Duodenal mucosa (tissue), 2 donors: ENCODE data around the gene CEP41.

Source experiments
- H3K27ac ChIP-seq: one replicate; pipeline ENCODE4 v1.7.0; 2013; ENCODE audit warnings: low read depth, low read length
- H3K27me3 ChIP-seq, 2 donors: one replicate each; pipeline ENCODE4 v1.7.0; 2013; ENCODE audit warnings: low read length in 2 of 2, control low read depth in 1 of 2; ENCODE audit not compliant: insufficient read depth in 2 of 2, control insufficient read depth in 1 of 2
- H3K36me3 ChIP-seq, 2 donors: one replicate each; pipeline ENCODE4 v1.7.0; 2013; ENCODE audit warnings: low read length in 2 of 2, control low read depth in 1 of 2; ENCODE audit not compliant: insufficient read depth in 2 of 2, control insufficient read depth in 1 of 2
- H3K4me1 ChIP-seq, 2 donors: one replicate each; pipeline ENCODE4 v1.7.0; 2013; ENCODE audit warnings: low read length in 2 of 2, control low read depth in 1 of 2; ENCODE audit not compliant: insufficient read depth in 2 of 2, control insufficient read depth in 1 of 2
- H3K4me3 ChIP-seq, 2 donors: one replicate each; pipeline ENCODE4 v1.7.0; 2013; ENCODE audit warnings: low read length in 2 of 2, low read depth in 1 of 2
- H3K9ac ChIP-seq, 2 donors: one replicate each; pipeline ENCODE4 v1.7.0; 2013; ENCODE audit warnings: low read length in 2 of 2, low read depth in 1 of 2
- H3K9me3 ChIP-seq, 2 donors: one replicate each; pipeline ENCODE4 v1.7.0; 2013; ENCODE audit warnings: low read length in 2 of 2, control low read depth in 1 of 2; ENCODE audit not compliant: control insufficient read depth in 1 of 2

Gene CEP41

GRCh38 chr7:130481898-130482297 is 41.1 kb upstream of the CEP41 start:
- no peak overlapping the region for H3K9ac ChIP-seq
- peaks cover 5 to 10% of the 10 kb centered on the region in 2 donors for H3K4me1 ChIP-seq
- H3K4me3 ChIP-seq = no peak overlapping the region
- no peak overlapping the region for H3K27ac ChIP-seq
- no peaks in the 10 kb centered on the region for H3K27me3 ChIP-seq
- peaks cover 0 to 3% of the 10 kb centered on the region in 2 donors for H3K9me3 ChIP-seq
- no peaks in the 10 kb centered on the region for H3K36me3 ChIP-seq

- H3K36me3 ChIP-seq = no peaks in the 10 kb centered on the region
- peaks cover 0 to 3% of the 10 kb centered on the region in 2 donors for H3K9me3 ChIP-seq
- no peak overlapping the region for H3K4me3 ChIP-seq
- H3K27me3 ChIP-seq = no peaks in the 10 kb centered on the region
- no peak overlapping the region for H3K9ac ChIP-seq
- H3K4me1 ChIP-seq = no peaks in the 10 kb centered on the region
- no peak overlapping the region for H3K27ac ChIP-seq
Measured at GRCh38 chr7:130479716-130480400, 39.0 kb upstream of the CEP41 start.

- no peak overlapping the region for H3K9ac ChIP-seq
- H3K4me1 ChIP-seq = no peaks in the 10 kb centered on the region
- H3K27me3 ChIP-seq = no peaks in the 10 kb centered on the region
- H3K9me3 ChIP-seq = peaks cover 0 to 3% of the 10 kb centered on the region in 2 donors
- H3K27ac ChIP-seq = no peak overlapping the region
- H3K4me3 ChIP-seq = no peak overlapping the region
- H3K36me3 ChIP-seq = no peaks in the 10 kb centered on the region
Measured at GRCh38 chr7:130478991-130479390, 38.2 kb upstream of the CEP41 start.

GRCh38 chr7:130476297-130477150 is 35.7 kb upstream of the CEP41 start:
- Histone ChIP-seq H3K9ac (no peak overlapping the region), H3K4me1 (no peaks in the 10 kb centered on the region), H3K36me3 (no peaks in the 10 kb centered on the region), H3K4me3 (no peak overlapping the region), H3K27me3 (no peaks in the 10 kb centered on the region), H3K27ac (no peak overlapping the region), H3K9me3 (peaks cover 0 to 3% of the 10 kb centered on the region in 2 donors)

- no peaks in the 10 kb centered on the region for H3K27me3 ChIP-seq
- peaks cover 0 to 3% of the 10 kb centered on the region in 2 donors for H3K9me3 ChIP-seq
- no peak overlapping the region for H3K4me3 ChIP-seq
- no peaks in the 10 kb centered on the region for H3K36me3 ChIP-seq
- H3K27ac ChIP-seq = no peak overlapping the region
- H3K9ac ChIP-seq = no peak overlapping the region
- H3K4me1 ChIP-seq = no peaks in the 10 kb centered on the region
Measured at GRCh38 chr7:130475776-130476175, 35.0 kb upstream of the CEP41 start.

- Histone ChIP-seq H3K27me3 (no peaks in the 10 kb centered on the region), H3K9ac (no peak overlapping the region), H3K36me3 (no peaks in the 10 kb centered on the region), H3K27ac (no peak overlapping the region), H3K4me3 (no peak overlapping the region), H3K9me3 (peaks cover 0 to 3% of the 10 kb centered on the region in 2 donors), H3K4me1 (no peaks in the 10 kb centered on the region)
Measured at GRCh38 chr7:130473876-130474275, 33.1 kb upstream of the CEP41 start.

- H3K4me3 ChIP-seq = no peak overlapping the region
- no peaks in the 10 kb centered on the region for H3K36me3 ChIP-seq
- no peaks in the 10 kb centered on the region for H3K27me3 ChIP-seq
- H3K9ac ChIP-seq = no peak overlapping the region
- no peaks in the 10 kb centered on the region for H3K4me1 ChIP-seq
- peaks cover 0 to 3% of the 10 kb centered on the region in 2 donors for H3K9me3 ChIP-seq
- no peak overlapping the region for H3K27ac ChIP-seq
Measured at GRCh38 chr7:130473289-130473688, 32.5 kb upstream of the CEP41 start.

GRCh38 chr7:130471974-130472373 is 31.2 kb upstream of the CEP41 start:
- no peak overlapping the region for H3K27ac ChIP-seq
- no peaks in the 10 kb centered on the region for H3K4me1 ChIP-seq
- H3K36me3 ChIP-seq = no peaks in the 10 kb centered on the region
- H3K9ac ChIP-seq = no peak overlapping the region
- H3K27me3 ChIP-seq = no peaks in the 10 kb centered on the region
- H3K4me3 ChIP-seq = no peak overlapping the region
- H3K9me3 ChIP-seq = no peaks in the 10 kb centered on the region

- Histone ChIP-seq H3K27me3 (no peaks in the 10 kb centered on the region), H3K36me3 (no peaks in the 10 kb centered on the region), H3K4me1 (no peaks in the 10 kb centered on the region), H3K9ac (no peak overlapping the region), H3K9me3 (no peaks in the 10 kb centered on the region), H3K4me3 (no peak overlapping the region), H3K27ac (no peak overlapping the region)
Measured at GRCh38 chr7:130468612-130469011, 27.8 kb upstream of the CEP41 start.
